Endothelial cell (in vitro differentiated cells): ENCODE results near the gene UBE2E2. TPM values are rescaled to one million over a fixed set of nuclear protein-coding genes. Genes with fewer than 3 reads are reported as not detected.

Source experiments
- DNase-seq: peaks from one replicate; pipeline ENCODE4 v3.0.0; 2021; ENCODE audit warnings: low spot score
- H3K27ac Mint-ChIP-seq: one replicate; pipeline ENCODE4 v1.8.0; 2021; ENCODE audit warnings: mixed read lengths, inconsistent platforms; ENCODE audit not compliant: unreplicated experiment
- H3K27me3 Mint-ChIP-seq: one replicate; pipeline ENCODE4 v1.8.0; 2021; ENCODE audit warnings: mild to moderate bottlenecking, moderate library complexity, mixed read lengths, inconsistent platforms; ENCODE audit not compliant: unreplicated experiment
- H3K36me3 Mint-ChIP-seq: one replicate; pipeline ENCODE4 v1.8.0; 2021; ENCODE audit warnings: mild to moderate bottlenecking, low read depth, mixed read lengths, inconsistent platforms; ENCODE audit not compliant: unreplicated experiment
- H3K4me1 Mint-ChIP-seq: one replicate; pipeline ENCODE4 v1.8.0; 2021; ENCODE audit warnings: mild to moderate bottlenecking, mixed read lengths, inconsistent platforms; ENCODE audit not compliant: unreplicated experiment
- H3K4me3 Mint-ChIP-seq: one replicate; pipeline ENCODE4 v1.8.0; 2021; ENCODE audit warnings: mild to moderate bottlenecking, mixed read lengths, inconsistent platforms; ENCODE audit not compliant: unreplicated experiment
- H3K9me3 Mint-ChIP-seq: one replicate; pipeline ENCODE4 v1.8.0; 2021; ENCODE audit warnings: mixed read lengths, inconsistent platforms; ENCODE audit not compliant: unreplicated experiment
- CTCF ChIP-seq: fragments of 200-600 bp; sonication (generic); IDR thresholded peaks from one replicate; pipeline ENCODE4 v1.5.0; 2021; ENCODE audit warnings: antibody characterized with exemption; ENCODE audit not compliant: unreplicated experiment
- total RNA-seq: library from RNA; stranded (reverse); fragmentation: NEBNext Ultra II Directional; extraction: Animal tissue kit (Norgen Biotek cat#: 25700); gene quantifications from one replicate; pipeline ENCODE4 v1.2.1, GENCODE V29; 2021; ENCODE audit not compliant: unreplicated experiment

Gene UBE2E2
- total RNA-seq, 1 donor from 2014 or later: 46.9 TPM

GRCh38 chr3:23567917-23568316, 364.8 kb downstream of the UBE2E2 start:
- no peak overlapping the region for H3K27ac Mint-ChIP-seq
- peaks cover 2% of the 10 kb centered on the region for H3K27me3 Mint-ChIP-seq
- DNase-seq: no peak
- no peaks in the 10 kb centered on the region for H3K9me3 Mint-ChIP-seq
- no peak overlapping the region for H3K4me3 Mint-ChIP-seq
- H3K4me1 Mint-ChIP-seq: peaks cover 3% of the 10 kb centered on the region
- H3K36me3 Mint-ChIP-seq: no peaks in the 10 kb centered on the region
- no peak for TF ChIP-seq CTCF

GRCh38 chr3:23573827-23574226, 370.7 kb downstream of the UBE2E2 start:
- DNase-seq: no peak
- H3K4me1 Mint-ChIP-seq: no peaks in the 10 kb centered on the region
- H3K36me3 Mint-ChIP-seq: no peaks in the 10 kb centered on the region
- H3K9me3 Mint-ChIP-seq: no peaks in the 10 kb centered on the region
- H3K27me3 Mint-ChIP-seq: no peaks in the 10 kb centered on the region
- H3K4me3 Mint-ChIP-seq: no peak overlapping the region
- H3K27ac Mint-ChIP-seq: no peak overlapping the region
- TF ChIP-seq CTCF: no peak

GRCh38 chr3:23574822-23575315, 371.7 kb downstream of the UBE2E2 start:
- no peak for DNase-seq
- no peak overlapping the region for H3K27ac Mint-ChIP-seq
- no peaks in the 10 kb centered on the region for H3K4me1 Mint-ChIP-seq
- H3K4me3 Mint-ChIP-seq: no peak overlapping the region
- no peaks in the 10 kb centered on the region for H3K27me3 Mint-ChIP-seq
- no peaks in the 10 kb centered on the region for H3K9me3 Mint-ChIP-seq
- TF ChIP-seq CTCF: no peak
- no peaks in the 10 kb centered on the region for H3K36me3 Mint-ChIP-seq

GRCh38 chr3:23575697-23576096, 372.6 kb downstream of the UBE2E2 start:
- H3K9me3 Mint-ChIP-seq: no peaks in the 10 kb centered on the region
- no peak overlapping the region for H3K4me3 Mint-ChIP-seq
- TF ChIP-seq CTCF: no peak
- H3K27me3 Mint-ChIP-seq: no peaks in the 10 kb centered on the region
- H3K27ac Mint-ChIP-seq: no peak overlapping the region
- no peaks in the 10 kb centered on the region for H3K36me3 Mint-ChIP-seq
- no peak for DNase-seq
- H3K4me1 Mint-ChIP-seq: no peaks in the 10 kb centered on the region

GRCh38 chr3:23576379-23576959, 373.3 kb downstream of the UBE2E2 start:
- no peak for TF ChIP-seq CTCF
- Mint-ChIP-seq H3K27me3 (no peaks in the 10 kb centered on the region), H3K4me3 (no peak overlapping the region), H3K36me3 (no peaks in the 10 kb centered on the region), H3K4me1 (no peaks in the 10 kb centered on the region), H3K9me3 (no peaks in the 10 kb centered on the region), H3K27ac (no peak overlapping the region)
- no peak for DNase-seq
